Common myeloid progenitor, CD34-positive (primary cell): ENCODE results near the gene ZBED1.
"Not testable (repeated sequence)": the region's sequence is repeated elsewhere in the genome, so short reads cannot be mapped to it uniquely, and the experiment has no call there.

Experiments
- CTCF ChIA-PET: fragments of 350-600 bp; sonication (Branson Sonifier 250); formaldehyde crosslinking; loops from one replicate; lab custom pipeline; 2021; ENCODE audit warnings: antibody characterized with exemption; lab: Charles Lee
- POLR2A ChIA-PET: fragments of 350-600 bp; sonication (Branson Sonifier 250); formaldehyde crosslinking; loops from one replicate; lab custom pipeline; 2021; ENCODE audit warnings: antibody characterized with exemption; lab: Charles Lee
- DNase-seq, 3 donors: peaks; one replicate each; pipeline versions ENCODE4 v3.0.0 to v3.0.0-alpha.2; 2013
- H3K27ac ChIP-seq, 2 experiments: 1 replicate in 1 of 2; 2 replicates in 1 of 2; pipeline ENCODE4 v1.7.0; 2013; ENCODE audit warnings: inconsistent platforms in 2 of 2, low read length in 2 of 2, mild to moderate bottlenecking in 2 of 2, low read depth in 1 of 2, moderate library complexity in 1 of 2; ENCODE audit not compliant: severe bottlenecking in 2 of 2, insufficient read depth in 1 of 2, poor library complexity in 1 of 2
- H3K27me3 ChIP-seq, 5 experiments: replicated peaks in 2 of 5; 1 replicate in 3 of 5; 2 replicates in 2 of 5; pipeline versions ENCODE4 v1.6.1 to v1.7.0; 2013; ENCODE audit warnings: low read length in 4 of 5, mild to moderate bottlenecking in 2 of 5, moderate library complexity in 2 of 5, inconsistent platforms in 1 of 5; ENCODE audit not compliant: insufficient read depth in 5 of 5, control insufficient read depth in 4 of 5
- H3K36me3 ChIP-seq, 4 experiments: 1 replicate in 2 of 4; 2 replicates in 2 of 4; pipeline versions ENCODE4 v1.6.1 to v1.7.0; 2013; ENCODE audit warnings: low read length in 3 of 4, control low read depth in 1 of 4, mild to moderate bottlenecking in 1 of 4; ENCODE audit not compliant: control insufficient read depth in 4 of 4, insufficient read depth in 4 of 4
- H3K4me1 ChIP-seq, 4 experiments: 1 replicate in 3 of 4; 2 replicates in 1 of 4; pipeline versions ENCODE4 v1.6.1 to v1.7.1; 2013; ENCODE audit warnings: low read length in 3 of 4, mild to moderate bottlenecking in 3 of 4, control low read depth in 1 of 4, inconsistent platforms in 1 of 4, moderate library complexity in 1 of 4; ENCODE audit not compliant: control insufficient read depth in 4 of 4, insufficient read depth in 4 of 4; ENCODE audit errors: control extremely low read depth in 1 of 4
- H3K4me3 ChIP-seq, 7 experiments: 1 replicate in 4 of 7; 2 replicates in 3 of 7; pipeline versions ENCODE4 v1.5.1 to v1.7.0; 2013; ENCODE audit warnings: mild to moderate bottlenecking in 7 of 7, low read length in 6 of 7, moderate library complexity in 6 of 7, inconsistent platforms in 2 of 7, low read depth in 2 of 7, control low read depth in 1 of 7; ENCODE audit not compliant: insufficient read depth in 4 of 7, control insufficient read depth in 1 of 7; ENCODE audit errors: extremely low read depth in 1 of 7
- H3K9me3 ChIP-seq, 5 experiments: 1 replicate in 4 of 5; 2 replicates in 1 of 5; pipeline versions ENCODE4 v1.6.1 to v1.7.1; 2013; ENCODE audit warnings: low read length in 4 of 5, mild to moderate bottlenecking in 2 of 5, inconsistent platforms in 1 of 5, low read depth in 1 of 5, moderate library complexity in 1 of 5; ENCODE audit not compliant: control insufficient read depth in 4 of 5, insufficient read depth in 2 of 5; ENCODE audit errors: control extremely low read depth in 1 of 5
- WGBS: methylation state at CpG from one replicate; pipeline ENCODE4 v1.1.5; 2013; ENCODE audit not compliant: insufficient coverage; 5-methylcytosine and 5-hydroxymethylcytosine counted together

ZBED1 gene

GRCh38 chrX:2508648-2509335, 8.0 kb upstream of the ZBED1 start:
- Histone ChIP-seq H3K27me3 (no peaks in the 10 kb centered on the region), H3K9me3 (no peaks in the 10 kb centered on the region), H3K4me1 (no peaks in the 10 kb centered on the region), H3K27ac (no peak overlapping the region), H3K4me3 (no peak overlapping the region), H3K36me3 (no peaks in the 10 kb centered on the region)
- 97% methylated on average over 9 of the region's 9 CpGs for WGBS
- POLR2A ChIA-PET = no interaction called here
- CTCF ChIA-PET = no interaction called here
- no peak for DNase-seq

DNA sequence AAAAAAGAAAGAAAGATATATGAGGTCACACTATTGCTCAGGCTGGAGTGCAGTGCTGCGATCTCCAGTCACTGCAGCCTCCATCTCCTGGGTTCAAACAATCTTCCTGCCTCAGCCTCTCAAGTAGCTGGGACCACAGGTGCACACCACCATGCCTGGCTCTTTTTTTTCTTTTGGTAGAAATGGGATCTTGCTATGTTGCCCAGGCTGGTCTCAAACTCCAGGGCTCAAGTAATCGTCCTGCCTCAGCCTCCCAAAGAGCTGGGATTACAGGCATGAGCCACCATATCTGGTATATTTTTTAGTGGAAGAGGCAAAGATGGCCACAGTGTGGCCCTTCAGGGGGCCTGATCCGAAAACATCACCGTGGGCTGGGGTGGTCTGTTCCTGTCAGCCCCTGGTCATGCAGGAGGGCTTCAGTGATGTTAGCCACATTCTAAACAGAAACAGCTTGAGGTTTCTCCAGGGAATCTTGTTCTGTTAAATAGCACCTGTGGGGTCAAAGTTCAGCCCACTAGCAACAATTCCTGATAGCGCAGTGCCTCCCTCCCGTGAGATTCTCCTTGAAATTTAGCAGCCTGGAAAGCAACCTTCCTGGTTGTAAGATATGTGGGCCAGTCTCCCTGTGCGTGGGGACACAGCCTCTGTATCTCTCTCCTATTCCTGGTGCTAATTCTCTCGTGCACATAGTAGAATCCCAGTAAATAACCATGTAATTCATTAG, 7.3 kb upstream of the ZBED1 start:
- no peak overlapping the region for H3K4me3 ChIP-seq

GRCh38 chrX:2507196-2507595, 6.4 kb upstream of the ZBED1 start:
- CTCF ChIA-PET = no interaction called here
- POLR2A ChIA-PET = no interaction called here
- H3K4me3 ChIP-seq = no peak overlapping the region
- H3K27ac ChIP-seq = no peak overlapping the region
- no peaks in the 10 kb centered on the region for H3K9me3 ChIP-seq
- no peaks in the 10 kb centered on the region for H3K27me3 ChIP-seq
- WGBS = no CpG with 5 or more reads among the region's 3 CpGs
- H3K4me1 ChIP-seq = no peaks in the 10 kb centered on the region
- H3K36me3 ChIP-seq = no peaks in the 10 kb centered on the region
- DNase-seq = no peak

More for the DNA sequence above, 7.3 kb upstream of the ZBED1 start:
- ChIA-PET POLR2A (no interaction called here), CTCF (no interaction called here)
- WGBS = 94% methylated on average over 2 of the region's 8 CpGs
- no peaks in the 10 kb centered on the region for H3K27me3 ChIP-seq
- H3K36me3 ChIP-seq = no peaks in the 10 kb centered on the region
- H3K4me1 ChIP-seq = no peaks in the 10 kb centered on the region
- H3K9me3 ChIP-seq = no peaks in the 10 kb centered on the region
- DNase-seq = no peak
- H3K27ac ChIP-seq = no peak overlapping the region

- CTCF ChIA-PET, POLR2A ChIA-PET, H3K4me1 ChIP-seq, DNase-seq, H3K36me3 ChIP-seq, H3K27ac ChIP-seq, H3K9me3 ChIP-seq, H3K27me3 ChIP-seq, H3K4me3 ChIP-seq: not testable (repeated sequence)
- WGBS = 98% methylated on average over 6 of the region's 8 CpGs
Measured at GRCh38 chrX:2505341-2505740, 4.6 kb upstream of the ZBED1 start.

DNA sequence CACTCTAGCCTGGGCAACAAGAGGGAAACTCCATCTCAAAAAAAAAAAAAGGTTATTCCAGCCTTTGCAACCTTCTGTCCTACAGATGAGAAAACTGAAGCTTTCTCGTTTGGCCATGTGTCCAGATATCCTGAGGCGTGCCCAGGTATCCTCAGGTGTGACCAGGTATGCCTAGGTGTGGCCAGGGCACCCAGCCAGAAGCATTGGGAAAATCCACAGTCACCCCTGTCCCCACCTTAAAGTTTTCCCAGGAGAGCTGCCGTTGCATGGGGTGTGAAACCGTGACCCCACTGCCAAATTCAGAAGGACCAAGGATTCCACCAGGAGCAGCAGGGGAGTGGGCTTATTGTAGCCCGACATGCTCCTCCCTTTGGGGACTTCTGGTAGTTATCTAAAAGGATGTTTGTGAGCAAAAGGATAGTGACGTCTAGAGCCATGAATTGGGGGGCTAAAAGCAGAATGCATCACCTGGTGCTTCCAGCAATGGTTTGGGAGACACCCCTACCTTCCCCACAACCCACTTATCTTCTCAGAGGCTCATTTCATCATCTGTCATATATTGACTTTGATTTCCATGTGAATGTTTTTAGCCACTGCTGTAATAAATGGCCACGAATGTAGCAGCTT, 4.0 kb upstream of the ZBED1 start:
- WGBS = 78% methylated on average over 4 of the region's 7 CpGs
- peaks cover 0 to 3% (median 1%) of the 10 kb centered on the region in 4 experiments for H3K4me1 ChIP-seq
- no peak overlapping the region for H3K27ac ChIP-seq
- no peak for DNase-seq
- H3K36me3 ChIP-seq = no peaks in the 10 kb centered on the region
- H3K27me3 ChIP-seq = no peaks in the 10 kb centered on the region
- ChIA-PET POLR2A (no interaction called here), CTCF (no interaction called here)
- H3K4me3 ChIP-seq = no peak overlapping the region
- H3K9me3 ChIP-seq = no peaks in the 10 kb centered on the region

GRCh38 chrX:2503591-2504500, 3.1 kb upstream of the ZBED1 start:
- ChIA-PET CTCF (no interaction called here), POLR2A (no interaction called here)
- Histone ChIP-seq H3K4me1 (peaks cover 0 to 13% (median 11%) of the 10 kb centered on the region in 4 experiments), H3K27me3 (no peaks in the 10 kb centered on the region), H3K27ac (no peak overlapping the region), H3K4me3 (no peak overlapping the region), H3K9me3 (no peaks in the 10 kb centered on the region), H3K36me3 (no peaks in the 10 kb centered on the region)
- WGBS = 93% methylated on average over 7 of the region's 13 CpGs
- DNase-seq = no peak
